HCT116 (cell line): Measurements from ENCODE around the gene SLC25A48.

Source experiments
- CEBPB ChIP-seq: IDR thresholded peaks from 2 replicates; pipeline ENCODE4 v1.6.1; 2012; ENCODE audit warnings: low read depth
- POLR2A ChIP-seq: IDR thresholded peaks from 2 replicates; pipeline ENCODE4 v1.7.0; 2011; ENCODE audit warnings: borderline replicate concordance; ENCODE audit not compliant: insufficient read depth, insufficient read length; ENCODE audit errors: extremely low read depth
- POLR2AphosphoS5 ChIP-seq: IDR thresholded peaks from 2 replicates; pipeline ENCODE4 v1.6.1; 2011; ENCODE audit warnings: mild to moderate bottlenecking, low read depth, low read length, moderate library complexity
- TCF7L2 ChIP-seq: IDR thresholded peaks from 2 replicates; pipeline ENCODE4 v1.7.0; 2011; ENCODE audit warnings: borderline replicate concordance, inconsistent platforms; ENCODE audit not compliant: insufficient read depth, insufficient read length; ENCODE audit errors: extremely low read depth
- TF ChIP-seq, protein P1 (sequence below), 3 experiments: fragments of 200-600 bp in 1 of 3; sonication (generic) in 1 of 3; IDR thresholded peaks in 2 of 3; conservative IDR thresholded peaks in 1 of 3; 2 replicates each; pipeline ENCODE4 v1.5.1; 2012 to 2017; ENCODE audit warnings: low read depth in 2 of 3, low read length in 2 of 3, antibody characterized with exemption in 1 of 3, borderline replicate concordance in 1 of 3, control low read depth in 1 of 3, mild to moderate bottlenecking in 1 of 3, mixed read lengths in 1 of 3, mixed run types in 1 of 3, moderate library complexity in 1 of 3; ENCODE audit not compliant: insufficient read depth in 1 of 3
- TF ChIP-seq, protein P2 (sequence below): IDR thresholded peaks from 2 replicates; pipeline ENCODE4 v1.6.1; 2012

DNA sequence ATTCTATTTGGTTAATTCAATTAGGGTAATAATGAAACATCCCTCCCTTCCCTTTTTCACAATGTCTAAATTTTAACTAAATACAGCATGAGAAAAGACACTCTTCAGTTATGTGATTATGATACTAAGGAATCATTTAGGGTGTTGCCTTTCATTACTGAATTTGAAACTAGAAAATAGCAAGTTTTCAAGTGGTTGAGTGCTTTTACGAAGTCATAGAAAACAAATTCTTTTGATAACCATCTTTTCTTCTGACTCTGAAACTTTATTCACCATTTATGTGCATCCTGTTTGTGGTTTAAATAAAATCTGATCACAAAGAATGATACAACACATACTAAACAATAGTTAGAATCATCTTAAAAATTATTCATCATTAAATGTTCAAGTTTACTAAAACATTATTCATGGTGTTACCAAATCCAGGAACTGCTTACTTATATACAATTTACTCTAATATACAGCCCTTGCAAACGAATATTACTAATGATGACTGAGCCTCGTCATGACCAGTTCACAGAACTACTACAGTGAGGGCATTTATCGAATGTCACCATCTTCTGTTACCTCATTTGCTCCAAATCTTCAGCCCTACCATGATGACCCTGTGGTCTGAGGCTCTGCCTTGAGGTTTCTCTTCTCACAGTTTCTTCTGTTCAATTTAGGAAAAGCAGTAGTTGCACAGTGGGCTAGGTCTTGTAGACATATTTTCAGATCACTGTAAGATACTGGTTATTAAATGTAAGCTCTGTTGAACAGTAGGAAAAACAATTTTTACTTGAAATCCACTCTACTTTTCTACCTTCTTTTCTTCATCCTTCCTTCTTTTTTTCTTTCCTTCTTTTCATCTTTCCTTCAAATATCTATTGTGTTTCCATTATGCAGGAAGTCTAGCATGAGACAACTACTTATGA, 79.5 kb downstream of the SLC25A48 start:
- TF ChIP-seq, protein P1, sequence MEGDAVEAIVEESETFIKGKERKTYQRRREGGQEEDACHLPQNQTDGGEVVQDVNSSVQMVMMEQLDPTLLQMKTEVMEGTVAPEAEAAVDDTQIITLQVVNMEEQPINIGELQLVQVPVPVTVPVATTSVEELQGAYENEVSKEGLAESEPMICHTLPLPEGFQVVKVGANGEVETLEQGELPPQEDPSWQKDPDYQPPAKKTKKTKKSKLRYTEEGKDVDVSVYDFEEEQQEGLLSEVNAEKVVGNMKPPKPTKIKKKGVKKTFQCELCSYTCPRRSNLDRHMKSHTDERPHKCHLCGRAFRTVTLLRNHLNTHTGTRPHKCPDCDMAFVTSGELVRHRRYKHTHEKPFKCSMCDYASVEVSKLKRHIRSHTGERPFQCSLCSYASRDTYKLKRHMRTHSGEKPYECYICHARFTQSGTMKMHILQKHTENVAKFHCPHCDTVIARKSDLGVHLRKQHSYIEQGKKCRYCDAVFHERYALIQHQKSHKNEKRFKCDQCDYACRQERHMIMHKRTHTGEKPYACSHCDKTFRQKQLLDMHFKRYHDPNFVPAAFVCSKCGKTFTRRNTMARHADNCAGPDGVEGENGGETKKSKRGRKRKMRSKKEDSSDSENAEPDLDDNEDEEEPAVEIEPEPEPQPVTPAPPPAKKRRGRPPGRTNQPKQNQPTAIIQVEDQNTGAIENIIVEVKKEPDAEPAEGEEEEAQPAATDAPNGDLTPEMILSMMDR (IDR thresholded peaks at IDR 0.05 in 2 of 3, conservative IDR thresholded peaks at IDR 0.05 in 1 of 3; ENCODE audit: borderline replicate concordance in 1 of 3, insufficient read depth in 1 of 3, low read depth in 2 of 3, low read length in 2 of 3) = no peak
- TF ChIP-seq POLR2AphosphoS5 = no peak
- TF ChIP-seq, protein P2, sequence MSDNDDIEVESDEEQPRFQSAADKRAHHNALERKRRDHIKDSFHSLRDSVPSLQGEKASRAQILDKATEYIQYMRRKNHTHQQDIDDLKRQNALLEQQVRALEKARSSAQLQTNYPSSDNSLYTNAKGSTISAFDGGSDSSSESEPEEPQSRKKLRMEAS = no peak
- no peak for TF ChIP-seq TCF7L2
- no peak for TF ChIP-seq POLR2A
- no peak for TF ChIP-seq CEBPB
